Ishikawa (cell line): ENCODE results near the gene MYO1A.

ENCODE experiments used
- CEBPB ChIP-seq: IDR thresholded peaks from 2 replicates; pipeline ENCODE4 v1.6.1; 2012
- CREB1 ChIP-seq: IDR thresholded peaks from 2 replicates; pipeline ENCODE4 v1.6.1; 2012; ENCODE audit warnings: low read depth
- EGR1 ChIP-seq: IDR thresholded peaks from 2 replicates; pipeline ENCODE4 v1.6.1; 2012
- EP300 ChIP-seq: IDR thresholded peaks from 2 replicates; pipeline ENCODE4 v1.6.1; 2012; ENCODE audit warnings: borderline replicate concordance
- FOXM1 ChIP-seq: IDR thresholded peaks from 2 replicates; pipeline ENCODE4 v1.6.1; 2012; ENCODE audit warnings: low read depth, borderline replicate concordance
- MAX ChIP-seq: IDR thresholded peaks from 2 replicates; pipeline ENCODE4 v1.6.1; 2012
- NFIC ChIP-seq: IDR thresholded peaks from 2 replicates; pipeline ENCODE4 v1.6.1; 2012
- RAD21 ChIP-seq: IDR thresholded peaks from 2 replicates; pipeline ENCODE4 v1.6.1; 2012; ENCODE audit warnings: low read depth
- REST ChIP-seq: IDR thresholded peaks from 2 replicates; pipeline ENCODE4 v1.6.1; 2012; ENCODE audit warnings: low read depth, mild to moderate bottlenecking
- TAF1 ChIP-seq: IDR thresholded peaks from 2 replicates; pipeline ENCODE4 v1.6.1; 2012; ENCODE audit warnings: low read depth, mild to moderate bottlenecking
- TCF12 ChIP-seq: IDR thresholded peaks from 2 replicates; pipeline ENCODE4 v1.6.1; 2012; ENCODE audit warnings: low read depth
- TEAD4 ChIP-seq: IDR thresholded peaks from 2 replicates; pipeline ENCODE4 v1.6.1; 2012
- USF1 ChIP-seq: IDR thresholded peaks from 2 replicates; pipeline ENCODE4 v1.6.1; 2012
- YY1 ChIP-seq: IDR thresholded peaks from 2 replicates; pipeline ENCODE4 v1.6.1; 2012; ENCODE audit warnings: low read depth
- ZBTB7A ChIP-seq: IDR thresholded peaks from 2 replicates; pipeline ENCODE4 v1.6.1; 2012; ENCODE audit warnings: low read depth

MYO1A gene

GRCh38 chr12:56995930-56996496 lies 53.9 kb downstream of the MYO1A start:
- TF ChIP-seq FOXM1 = no peak
- no peak for TF ChIP-seq MAX
- no peak for TF ChIP-seq TEAD4
- no peak for TF ChIP-seq TAF1
- TF ChIP-seq EGR1 = no peak
- TF ChIP-seq RAD21 = no peak
- TF ChIP-seq NFIC = no peak
- no peak for TF ChIP-seq CEBPB

- TF ChIP-seq USF1 = no peak
- TF ChIP-seq TCF12 = no peak
- no peak for TF ChIP-seq CREB1
- TF ChIP-seq CEBPB = no peak
- no peak for TF ChIP-seq EGR1
- TF ChIP-seq YY1 = no peak
- no peak for TF ChIP-seq RAD21
- TF ChIP-seq FOXM1 = no peak
- TF ChIP-seq TAF1 = no peak
- no peak for TF ChIP-seq MAX
- no peak for TF ChIP-seq REST
- TF ChIP-seq TEAD4 = no peak
- TF ChIP-seq ZBTB7A = no peak
- no peak for TF ChIP-seq NFIC
- TF ChIP-seq EP300 = no peak
These were observed 54.6 kb downstream of the MYO1A start for GRCh38 chr12:56995201-56995929.

GRCh38 chr12:56994231-56994746 lies 55.6 kb downstream of the MYO1A start:
- TF ChIP-seq REST = no peak
- no peak for TF ChIP-seq FOXM1
- TF ChIP-seq TAF1 = no peak
- TF ChIP-seq MAX = no peak
- no peak for TF ChIP-seq CREB1

- TF ChIP-seq TAF1 (no peak), FOXM1 (no peak), USF1 (no peak), YY1 (no peak), CEBPB (no peak), MAX (no peak), EP300 (no peak), CREB1 (no peak)
These were observed 56.6 kb downstream of the MYO1A start for GRCh38 chr12:56993346-56993745.

GRCh38 chr12:56991319-56992246 lies 58.3 kb downstream of the MYO1A start:
- TF ChIP-seq REST (no peak), TCF12 (no peak), MAX (no peak), RAD21 (no peak), TAF1 (no peak), CREB1 (no peak), YY1 (no peak), FOXM1 (no peak), USF1 (no peak), NFIC (no peak), EGR1 (no peak)
